ENCODE data around the gene APBA1.
"Not testable (repeated sequence)": the region's sequence is repeated elsewhere in the genome, so short reads cannot be mapped to it uniquely, and the experiment has no call there.

Gene APBA1

GRCh38 chr9:69604568-69605219, 67.5 kb downstream of the APBA1 start:
- peak; percentile 21 for DNase-seq (ENCODE audit: low spot score)

- DNase-seq (ENCODE audit: low spot score), result no peak
These were observed 68.5 kb downstream of the APBA1 start for GRCh38 chr9:69603656-69604055.

- DNase-seq (ENCODE audit: low spot score), result no peak
These were observed 69.4 kb downstream of the APBA1 start for GRCh38 chr9:69602773-69603172.

- no peak for DNase-seq (ENCODE audit: low spot score)
These were observed 70.5 kb downstream of the APBA1 start for GRCh38 chr9:69601698-69602097.

- DNase-seq (ENCODE audit: low spot score), result no peak
These were observed 71.7 kb downstream of the APBA1 start for GRCh38 chr9:69600314-69601047.

GRCh38 chr9:69599232-69599971, 72.8 kb downstream of the APBA1 start:
- no peak for DNase-seq (ENCODE audit: low spot score)

- DNase-seq (ENCODE audit: low spot score), result not testable (repeated sequence)
These were observed 75.3 kb downstream of the APBA1 start for GRCh38 chr9:69596906-69597305.

GRCh38 chr9:69594180-69594579, 78.0 kb downstream of the APBA1 start:
- DNase-seq (ENCODE audit: low spot score), result no peak

- DNase-seq (ENCODE audit: low spot score), result no peak
These were observed 78.4 kb downstream of the APBA1 start for GRCh38 chr9:69593756-69594155.

- no peak for DNase-seq (ENCODE audit: low spot score)
These were observed 78.9 kb downstream of the APBA1 start for GRCh38 chr9:69593301-69593700.

GRCh38 chr9:69590266-69590665, 81.9 kb downstream of the APBA1 start:
- no peak for DNase-seq (ENCODE audit: low spot score)

- DNase-seq (ENCODE audit: low spot score), result no peak
These were observed 83.0 kb downstream of the APBA1 start for GRCh38 chr9:69589156-69589555.

GRCh38 chr9:69585571-69585970, 86.6 kb downstream of the APBA1 start:
- no peak for DNase-seq (ENCODE audit: low spot score)

- DNase-seq (ENCODE audit: low spot score), result peak; percentile 50
These were observed 87.4 kb downstream of the APBA1 start for GRCh38 chr9:69584759-69585158.

- DNase-seq (ENCODE audit: low spot score), result no peak
These were observed 88.4 kb downstream of the APBA1 start for GRCh38 chr9:69583645-69584234.

GRCh38 chr9:69582544-69583297, 89.5 kb downstream of the APBA1 start:
- DNase-seq (ENCODE audit: low spot score), result no peak

GRCh38 chr9:69582018-69582417, 90.2 kb downstream of the APBA1 start:
- DNase-seq (ENCODE audit: low spot score), result no peak

GRCh38 chr9:69580582-69581214, 91.5 kb downstream of the APBA1 start:
- DNase-seq (ENCODE audit: low spot score), result no peak

GRCh38 chr9:69579760-69580581, 92.2 kb downstream of the APBA1 start:
- no peak for DNase-seq (ENCODE audit: low spot score)

GRCh38 chr9:69579032-69579758, 93.0 kb downstream of the APBA1 start:
- DNase-seq (ENCODE audit: low spot score), result no peak

All from AG20443 (cell line).